Left ventricle myocardium inferior (tissue), 1 donor: Measurements from ENCODE around the gene POLR2L. TPM values are rescaled to one million over a fixed set of nuclear protein-coding genes. Genes with fewer than 3 reads are reported as not detected.
A peak's percentile ranks its signal among the peaks of the same experiment; 100 is the strongest.

Experiments used
- DNase-seq: peaks from one replicate; pipeline ENCODE4 v3.0.0-alpha.2; 2020
- H3K27ac ChIP-seq: fragments of 200-600 bp; replicated peaks from 2 replicates; pipeline ENCODE4 v1.8.0; 2021
- H3K27me3 ChIP-seq: fragments of 200-600 bp; 2 replicates; pipeline ENCODE4 v1.8.0; 2021; ENCODE audit warnings: low read depth
- H3K36me3 ChIP-seq: fragments of 200-600 bp; 2 replicates; pipeline ENCODE4 v1.8.0; 2021
- H3K4me1 ChIP-seq: fragments of 200-600 bp; 2 replicates; pipeline ENCODE4 v1.8.0; 2021
- H3K4me3 ChIP-seq: fragments of 200-600 bp; 2 replicates; pipeline ENCODE4 v1.8.0; 2021; ENCODE audit warnings: mild to moderate bottlenecking, moderate library complexity
- H3K9me3 ChIP-seq: fragments of 200-600 bp; replicated peaks from 2 replicates; pipeline ENCODE4 v1.8.0; 2021
- intact Hi-C: fragments of 100-400 bp; cut with micrococcal nuclease; formaldehyde crosslinking; loops from one replicate; pipeline ENCODE4 v1.11.0; 2022
- total RNA-seq: library from RNA; stranded (reverse); fragmentation: NEBNext Ultra II Directional; extraction: Animal tissue kit (Norgen Biotek cat#: 25700); gene quantifications from one replicate; pipeline ENCODE4 v1.2.1, GENCODE V29; 2021
- TF ChIP-seq, protein P1 (sequence below): fragments of 200-600 bp; IDR thresholded peaks from 2 replicates; pipeline ENCODE4 v1.8.0; 2021; ENCODE audit warnings: antibody characterized with exemption, mild to moderate bottlenecking, borderline replicate concordance
- donor health status: DM: no; HTN: yes; CAD: no; lungs with severe emphysema.

Gene POLR2L
- total RNA-seq, 1 donor from 2014 or later: 226 TPM

DNA sequence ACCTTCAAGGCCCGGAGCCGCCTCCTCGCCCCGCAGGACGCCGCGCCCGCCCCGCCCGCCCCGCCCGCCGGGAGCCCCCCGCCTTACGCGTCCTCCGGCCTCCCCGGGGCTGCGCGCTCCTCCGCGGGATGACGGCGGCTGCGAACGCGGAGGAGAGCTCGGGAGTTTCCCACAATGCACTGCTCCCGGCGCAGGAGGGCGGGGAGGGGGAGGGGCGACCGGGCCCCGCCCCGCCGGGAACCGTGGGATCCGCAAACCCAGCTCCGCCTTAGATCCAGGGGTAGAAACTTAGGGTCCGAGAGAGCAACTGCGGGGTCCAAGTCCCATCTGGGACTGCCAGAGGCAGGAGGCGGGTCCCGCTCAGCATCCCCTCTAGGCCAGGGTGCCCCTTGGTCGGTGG is 52.4 kb downstream of the POLR2L start, which contains the start of gene CEND1:
Gene CEND1 (minus strand): TSS at position 148 of the 400 bp plus-strand sequence. CDS start 1,514 bp downstream, outside the sequence.
- no peaks in the 10 kb centered on the region for H3K9me3 ChIP-seq
- TF ChIP-seq, protein P1, sequence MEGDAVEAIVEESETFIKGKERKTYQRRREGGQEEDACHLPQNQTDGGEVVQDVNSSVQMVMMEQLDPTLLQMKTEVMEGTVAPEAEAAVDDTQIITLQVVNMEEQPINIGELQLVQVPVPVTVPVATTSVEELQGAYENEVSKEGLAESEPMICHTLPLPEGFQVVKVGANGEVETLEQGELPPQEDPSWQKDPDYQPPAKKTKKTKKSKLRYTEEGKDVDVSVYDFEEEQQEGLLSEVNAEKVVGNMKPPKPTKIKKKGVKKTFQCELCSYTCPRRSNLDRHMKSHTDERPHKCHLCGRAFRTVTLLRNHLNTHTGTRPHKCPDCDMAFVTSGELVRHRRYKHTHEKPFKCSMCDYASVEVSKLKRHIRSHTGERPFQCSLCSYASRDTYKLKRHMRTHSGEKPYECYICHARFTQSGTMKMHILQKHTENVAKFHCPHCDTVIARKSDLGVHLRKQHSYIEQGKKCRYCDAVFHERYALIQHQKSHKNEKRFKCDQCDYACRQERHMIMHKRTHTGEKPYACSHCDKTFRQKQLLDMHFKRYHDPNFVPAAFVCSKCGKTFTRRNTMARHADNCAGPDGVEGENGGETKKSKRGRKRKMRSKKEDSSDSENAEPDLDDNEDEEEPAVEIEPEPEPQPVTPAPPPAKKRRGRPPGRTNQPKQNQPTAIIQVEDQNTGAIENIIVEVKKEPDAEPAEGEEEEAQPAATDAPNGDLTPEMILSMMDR: no peak
- peaks cover 36% of the 10 kb centered on the region for H3K27me3 ChIP-seq
- H3K4me1 ChIP-seq: peaks cover 13% of the 10 kb centered on the region
- peak within 1 kb of the TSS; percentile 34 for H3K4me3 ChIP-seq
- DNase-seq: no peak
- peaks cover 10% of the 10 kb centered on the region for H3K36me3 ChIP-seq
- H3K27ac ChIP-seq: no peak within 1 kb of the TSS
- intact Hi-C loops: no loop called here

Other genes starting within 250 kb of the POLR2L start
- gene IRF7, start 226.6 kb downstream of the POLR2L start, total RNA-seq: 10.3 TPM
- not detected for gene CDHR5, start 217.6 kb downstream of the POLR2L start, total RNA-seq
- not detected for gene SCT, start 215.3 kb downstream of the POLR2L start, total RNA-seq
- gene DRD4, start 205.3 kb downstream of the POLR2L start, total RNA-seq: 0.22 TPM
- 18.1 TPM for gene DEAF1, start 147.3 kb downstream of the POLR2L start, total RNA-seq
- 10.3 TPM for gene TMEM80, start 146.7 kb downstream of the POLR2L start, total RNA-seq
- gene EPS8L2, start 136.3 kb downstream of the POLR2L start, total RNA-seq: 2.2 TPM
- gene TALDO1, start 95.1 kb downstream of the POLR2L start, total RNA-seq: 101 TPM
- gene GATD1, start 65.0 kb downstream of the POLR2L start, total RNA-seq: 26.2 TPM
- gene CEND1, start 52.4 kb downstream of the POLR2L start, total RNA-seq: not detected
- 3.9 TPM for gene SLC25A22, start 44.2 kb downstream of the POLR2L start, total RNA-seq
- 7.1 TPM for gene PIDD1, start 37.3 kb downstream of the POLR2L start, total RNA-seq
- 871 TPM for gene RPLP2, start 32.6 kb downstream of the POLR2L start, total RNA-seq
- 300 TPM for gene PNPLA2, start 23.6 kb downstream of the POLR2L start, total RNA-seq
- 23.2 TPM for gene CRACR2B, start 14.6 kb downstream of the POLR2L start, total RNA-seq
- gene CD151, start 9.6 kb downstream of the POLR2L start, total RNA-seq: 408 TPM
- gene TSPAN4, start 323 bp upstream of the POLR2L start, total RNA-seq: 33.0 TPM
- gene CHID1, start 68.3 kb upstream of the POLR2L start, total RNA-seq: 54.2 TPM
- 41.4 TPM for gene AP2A2, start 83.3 kb upstream of the POLR2L start, total RNA-seq
- not detected for gene MUC6, start 194.2 kb upstream of the POLR2L start, total RNA-seq
- gene MUC2, start 232.3 kb upstream of the POLR2L start, total RNA-seq: 0.03 TPM